HEK293 (cell line): ENCODE results near the gene CACNB4.

Experiments
- CTCF ChIA-PET: fragments of 350-600 bp; formaldehyde crosslinking; extraction: SDS; loops from one replicate; lab custom pipeline; 2021; ENCODE audit warnings: antibody characterized with exemption; lab: Yijun Ruan, JAX
- POLR2A ChIA-PET: fragments of 300-600 bp; formaldehyde crosslinking; extraction: SDS; loops from one replicate; lab custom pipeline; 2020; ENCODE audit warnings: antibody characterized with exemption, inconsistent platforms; lab: Yijun Ruan, JAX
- H3K27ac ChIP-seq: fragments of 200-500 bp; sonication (Bioruptor generic); 2 replicates; pipeline ENCODE4 v1.5.1; 2014; ENCODE audit warnings: low read depth, low read length, control low read depth, inconsistent platforms; ENCODE audit errors: extremely low read depth
- H3K36me3 ChIP-seq, 2 experiments: fragments of 200-500 bp in 1 of 2; sonication (Bioruptor generic) in 1 of 2; 1 replicate in 1 of 2; 2 replicates in 1 of 2; pipeline ENCODE4 v1.5.1; 2014 to 2017; ENCODE audit warnings: inconsistent platforms in 2 of 2, low read length in 2 of 2; ENCODE audit not compliant: control insufficient read depth in 2 of 2, insufficient read depth in 1 of 2
- H3K4me1 ChIP-seq: fragments of 200-500 bp; sonication (Bioruptor generic); 2 replicates; pipeline ENCODE4 v1.5.1; 2014; ENCODE audit warnings: mild to moderate bottlenecking, low read length, inconsistent platforms; ENCODE audit not compliant: control insufficient read depth, insufficient read depth
- H3K4me3 ChIP-seq: 2 replicates; pipeline ENCODE4 v1.5.1; 2011; ENCODE audit warnings: low read depth, mild to moderate bottlenecking, control low read depth, low read length, moderate library complexity
- H3K9me3 ChIP-seq: fragments of 200-500 bp; sonication (Bioruptor generic); 2 replicates; pipeline ENCODE4 v1.5.1; 2014; ENCODE audit warnings: low read depth, low read length, inconsistent platforms; ENCODE audit not compliant: control insufficient read depth, insufficient read depth
- KLF8 ChIP-seq: fragments of 450-650 bp; formaldehyde crosslinking; IDR thresholded peaks from 2 replicates; pipeline ENCODE4 v1.5.1; 2016; ENCODE audit warnings: missing biosample characterization, missing genetic modification characterization
- OSR2 ChIP-seq: fragments of 450-650 bp; formaldehyde crosslinking; IDR thresholded peaks from 2 replicates; pipeline ENCODE4 v1.5.1; 2016; ENCODE audit warnings: missing biosample characterization, missing genetic modification characterization
- SETDB1 ChIP-seq: IDR thresholded peaks from one replicate; pipeline ENCODE4 v1.6.1; 2017; ENCODE audit warnings: mild to moderate bottlenecking, low read length, moderate library complexity, mixed read lengths; ENCODE audit not compliant: insufficient read length
- ZIC2 ChIP-seq: fragments of 450-650 bp; formaldehyde crosslinking; IDR thresholded peaks from 2 replicates; pipeline ENCODE4 v1.5.1; 2016; ENCODE audit warnings: missing biosample characterization, missing genetic modification characterization
- ZNF114 ChIP-seq: fragments of 450-650 bp; formaldehyde crosslinking; IDR thresholded peaks from 2 replicates; pipeline ENCODE4 v1.5.0; 2017; ENCODE audit warnings: missing biosample characterization, missing genetic modification characterization
- ZNF19 ChIP-seq: fragments of 450-650 bp; formaldehyde crosslinking; IDR thresholded peaks from 2 replicates; pipeline ENCODE4; 2016; ENCODE audit warnings: missing biosample characterization, missing genetic modification characterization, low read depth
- ZNF202 ChIP-seq: fragments of 450-650 bp; formaldehyde crosslinking; IDR thresholded peaks from 2 replicates; pipeline ENCODE4 v1.5.1; 2016; ENCODE audit warnings: missing biosample characterization, missing genetic modification characterization, borderline replicate concordance
- ZNF23 ChIP-seq: fragments of 450-650 bp; formaldehyde crosslinking; IDR thresholded peaks from 2 replicates; pipeline ENCODE4 v1.5.1; 2016; ENCODE audit warnings: missing biosample characterization, missing genetic modification characterization, borderline replicate concordance
- ZNF311 ChIP-seq: fragments of 450-650 bp; formaldehyde crosslinking; IDR thresholded peaks from 2 replicates; pipeline ENCODE4 v1.5.1; 2017; ENCODE audit warnings: missing biosample characterization, missing genetic modification characterization, borderline replicate concordance
- ZNF366 ChIP-seq: fragments of 450-650 bp; formaldehyde crosslinking; conservative IDR thresholded peaks from 2 replicates; pipeline ENCODE4 v1.5.1; 2016; ENCODE audit warnings: missing biosample characterization, missing genetic modification characterization
- ZNF521 ChIP-seq: fragments of 450-650 bp; formaldehyde crosslinking; IDR thresholded peaks from 2 replicates; pipeline ENCODE4 v1.5.1; 2017; ENCODE audit warnings: missing biosample characterization, mild to moderate bottlenecking, missing genetic modification characterization
- ZNF529 ChIP-seq: fragments of 450-650 bp; formaldehyde crosslinking; IDR thresholded peaks from 2 replicates; pipeline ENCODE4 v1.5.1; 2017; ENCODE audit warnings: missing genetic modification characterization, missing biosample characterization; ENCODE audit not compliant: insufficient replicate concordance
- ZNF530 ChIP-seq: fragments of 450-650 bp; formaldehyde crosslinking; IDR thresholded peaks from 2 replicates; pipeline ENCODE4 v1.5.1; 2016; ENCODE audit warnings: low read depth, missing biosample characterization, missing genetic modification characterization
- ZNF585B ChIP-seq: fragments of 450-650 bp; formaldehyde crosslinking; IDR thresholded peaks from 2 replicates; pipeline ENCODE4 v1.5.1; 2016; ENCODE audit warnings: missing biosample characterization, missing genetic modification characterization
- ZNF621 ChIP-seq: fragments of 450-650 bp; formaldehyde crosslinking; IDR thresholded peaks from 2 replicates; pipeline ENCODE4 v1.5.1; 2017; ENCODE audit warnings: missing biosample characterization, missing genetic modification characterization
- TF ChIP-seq, protein P1 (sequence below): fragments of 450-650 bp; formaldehyde crosslinking; IDR thresholded peaks from 2 replicates; pipeline ENCODE4 v1.5.1; 2016; ENCODE audit warnings: missing biosample characterization, missing genetic modification characterization
- TF ChIP-seq, protein P2 (sequence below): IDR thresholded peaks from 2 replicates; pipeline ENCODE4 v1.6.1; 2011; ENCODE audit warnings: mild to moderate bottlenecking, low read depth, low read length, borderline replicate concordance
- TF ChIP-seq, protein P3 (sequence below): fragments of 450-650 bp; formaldehyde crosslinking; IDR thresholded peaks from 2 replicates; pipeline ENCODE4 v1.5.1; 2016; ENCODE audit warnings: missing biosample characterization, missing genetic modification characterization
- TF ChIP-seq, protein P4 (sequence below): fragments of 450-650 bp; formaldehyde crosslinking; conservative IDR thresholded peaks from 2 replicates; pipeline ENCODE4 v1.5.1; 2016; ENCODE audit warnings: low read depth, missing biosample characterization, missing genetic modification characterization

CACNB4 gene

DNA sequence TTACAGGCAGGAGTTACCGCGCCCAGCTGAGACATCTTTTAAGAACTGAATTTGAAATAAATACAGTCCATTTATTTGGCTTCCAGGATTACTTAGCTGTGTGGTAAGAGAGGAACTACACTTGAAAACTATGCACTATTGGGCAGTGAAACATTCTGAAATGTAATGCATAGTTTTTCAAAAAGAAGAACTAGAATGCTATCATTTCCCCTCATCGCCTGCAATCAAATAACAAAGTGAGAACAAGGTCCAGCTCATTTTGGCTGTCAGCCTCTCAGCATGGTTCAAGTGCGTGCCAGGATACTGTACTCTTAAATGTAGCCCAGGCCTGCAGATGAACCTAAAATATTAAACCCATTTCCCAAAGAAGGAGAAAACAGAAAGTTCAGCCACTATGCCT, 194.0 kb downstream of the CACNB4 start:
- H3K4me1 ChIP-seq, result peaks cover 3% of the 10 kb centered on the region; the same call in 1 of the 2 replicates
- H3K27ac ChIP-seq, result no peak overlapping the region
- ChIA-PET POLR2A (no interaction called here), CTCF (no interaction called here)
- no peaks in the 10 kb centered on the region for H3K9me3 ChIP-seq
- TF ChIP-seq ZNF19 (tag by site-specific recombination), result no peak
- H3K4me3 ChIP-seq, result no peak overlapping the region
- no peaks in the 10 kb centered on the region for H3K36me3 ChIP-seq

DNA sequence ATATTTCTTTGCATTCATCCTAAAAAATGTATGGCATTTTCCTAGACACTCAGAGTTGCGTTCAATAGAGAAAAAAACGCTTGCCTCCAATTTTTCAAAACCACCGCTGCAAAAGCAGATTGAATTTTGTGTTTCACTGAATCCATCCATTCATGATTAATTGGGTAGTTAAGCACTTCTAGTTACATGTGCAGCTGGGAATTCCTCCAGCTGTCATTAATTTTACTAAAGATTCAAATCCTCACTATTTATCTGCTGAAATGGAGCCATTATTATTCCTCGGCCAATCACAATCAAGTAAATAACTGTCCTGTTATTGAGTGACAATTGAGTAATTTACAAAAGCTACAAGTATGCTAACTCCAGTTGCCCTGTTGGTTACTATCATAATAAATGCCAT, 194.8 kb downstream of the CACNB4 start:
- TF ChIP-seq ZNF114 (no peak), KLF8 (tag by site-specific recombination) (no peak), ZNF621 (tag by site-specific recombination) (no peak), ZIC2 (tag by site-specific recombination) (no peak), ZNF521 (tag by site-specific recombination) (no peak), ZNF202 (tag by site-specific recombination) (no peak), ZNF311 (tag by site-specific recombination) (no peak), ZNF585B (tag by site-specific recombination) (no peak)
- TF ChIP-seq, protein P1, sequence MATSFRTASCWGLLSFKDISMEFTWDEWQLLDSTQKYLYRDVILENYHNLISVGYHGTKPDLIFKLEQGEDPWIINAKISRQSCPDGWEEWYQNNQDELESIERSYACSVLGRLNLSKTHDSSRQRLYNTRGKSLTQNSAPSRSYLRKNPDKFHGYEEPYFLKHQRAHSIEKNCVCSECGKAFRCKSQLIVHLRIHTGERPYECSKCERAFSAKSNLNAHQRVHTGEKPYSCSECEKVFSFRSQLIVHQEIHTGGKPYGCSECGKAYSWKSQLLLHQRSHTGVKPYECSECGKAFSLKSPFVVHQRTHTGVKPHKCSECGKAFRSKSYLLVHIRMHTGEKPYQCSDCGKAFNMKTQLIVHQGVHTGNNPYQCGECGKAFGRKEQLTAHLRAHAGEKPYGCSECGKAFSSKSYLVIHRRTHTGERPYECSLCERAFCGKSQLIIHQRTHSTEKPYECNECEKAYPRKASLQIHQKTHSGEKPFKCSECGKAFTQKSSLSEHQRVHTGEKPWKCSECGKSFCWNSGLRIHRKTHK (tag by site-specific recombination), result no peak
- TF ChIP-seq, protein P2, sequence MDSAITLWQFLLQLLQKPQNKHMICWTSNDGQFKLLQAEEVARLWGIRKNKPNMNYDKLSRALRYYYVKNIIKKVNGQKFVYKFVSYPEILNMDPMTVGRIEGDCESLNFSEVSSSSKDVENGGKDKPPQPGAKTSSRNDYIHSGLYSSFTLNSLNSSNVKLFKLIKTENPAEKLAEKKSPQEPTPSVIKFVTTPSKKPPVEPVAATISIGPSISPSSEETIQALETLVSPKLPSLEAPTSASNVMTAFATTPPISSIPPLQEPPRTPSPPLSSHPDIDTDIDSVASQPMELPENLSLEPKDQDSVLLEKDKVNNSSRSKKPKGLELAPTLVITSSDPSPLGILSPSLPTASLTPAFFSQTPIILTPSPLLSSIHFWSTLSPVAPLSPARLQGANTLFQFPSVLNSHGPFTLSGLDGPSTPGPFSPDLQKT, result no peak
- TF ChIP-seq, protein P3, sequence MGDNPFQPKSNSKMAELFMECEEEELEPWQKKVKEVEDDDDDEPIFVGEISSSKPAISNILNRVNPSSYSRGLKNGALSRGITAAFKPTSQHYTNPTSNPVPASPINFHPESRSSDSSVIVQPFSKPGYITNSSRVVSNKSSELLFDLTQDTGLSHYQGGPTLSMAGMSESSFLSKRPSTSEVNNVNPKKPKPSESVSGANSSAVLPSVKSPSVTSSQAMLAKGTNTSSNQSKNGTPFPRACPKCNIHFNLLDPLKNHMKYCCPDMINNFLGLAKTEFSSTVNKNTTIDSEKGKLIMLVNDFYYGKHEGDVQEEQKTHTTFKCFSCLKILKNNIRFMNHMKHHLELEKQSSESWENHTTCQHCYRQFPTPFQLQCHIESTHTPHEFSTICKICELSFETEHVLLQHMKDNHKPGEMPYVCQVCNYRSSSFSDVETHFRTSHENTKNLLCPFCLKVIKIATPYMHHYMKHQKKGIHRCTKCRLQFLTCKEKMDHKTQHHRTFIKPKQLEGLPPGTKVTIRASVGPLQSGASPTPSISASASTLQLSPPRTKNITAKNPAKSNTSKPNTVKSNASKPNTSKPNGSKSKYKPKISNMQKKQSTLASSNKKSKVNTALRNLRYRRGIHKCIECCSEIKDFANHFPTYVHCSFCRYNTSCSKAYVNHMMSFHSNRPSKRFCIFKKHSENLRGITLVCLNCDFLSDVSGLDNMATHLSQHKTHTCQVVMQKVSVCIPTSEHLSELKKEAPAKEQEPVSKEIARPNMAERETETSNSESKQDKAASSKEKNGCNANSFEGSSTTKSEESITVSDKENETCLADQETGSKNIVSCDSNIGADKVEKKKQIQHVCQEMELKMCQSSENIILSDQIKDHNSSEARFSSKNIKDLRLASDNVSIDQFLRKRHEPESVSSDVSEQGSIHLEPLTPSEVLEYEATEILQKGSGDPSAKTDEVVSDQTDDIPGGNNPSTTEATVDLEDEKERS, result no peak
- Histone ChIP-seq H3K27ac (no peak overlapping the region), H3K9me3 (no peaks in the 10 kb centered on the region), H3K4me3 (no peak overlapping the region), H3K4me1 (peaks cover 3% of the 10 kb centered on the region; the same call in 1 of the 2 replicates), H3K36me3 (no peaks in the 10 kb centered on the region)
- ChIA-PET CTCF (no interaction called here), POLR2A (no interaction called here)

DNA sequence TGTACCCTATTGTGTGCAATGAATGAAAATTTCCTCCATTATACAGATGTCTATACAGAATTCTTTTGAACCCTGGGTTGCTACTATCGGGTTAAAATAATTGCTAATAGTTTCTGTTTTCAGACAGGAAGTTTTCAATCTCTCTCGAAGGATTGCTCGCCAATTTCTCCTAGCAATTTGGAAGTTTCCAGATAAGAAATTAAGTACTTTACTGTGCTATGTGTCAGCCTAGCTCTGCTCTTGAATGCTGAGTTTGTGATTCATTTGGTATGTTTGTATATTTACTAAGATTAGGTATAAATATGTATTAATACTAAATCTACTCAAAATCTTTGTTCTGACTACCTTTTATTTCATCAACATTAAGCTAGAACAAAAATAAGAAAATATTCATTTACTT, 196.0 kb downstream of the CACNB4 start:
- Histone ChIP-seq H3K27ac (no peak overlapping the region), H3K9me3 (no peaks in the 10 kb centered on the region), H3K36me3 (no peaks in the 10 kb centered on the region), H3K4me3 (no peak overlapping the region), H3K4me1 (no peaks in the 10 kb centered on the region; the same call in 1 of the 2 replicates)
- ChIA-PET POLR2A (no interaction called here), CTCF (no interaction called here)
- TF ChIP-seq ZNF366 (tag by site-specific recombination) (no peak), SETDB1 (no peak), ZNF530 (no peak), ZNF529 (tag by site-specific recombination) (no peak), OSR2 (tag by site-specific recombination) (no peak), ZNF311 (tag by site-specific recombination) (no peak), ZNF23 (no peak)
- TF ChIP-seq, protein P4, sequence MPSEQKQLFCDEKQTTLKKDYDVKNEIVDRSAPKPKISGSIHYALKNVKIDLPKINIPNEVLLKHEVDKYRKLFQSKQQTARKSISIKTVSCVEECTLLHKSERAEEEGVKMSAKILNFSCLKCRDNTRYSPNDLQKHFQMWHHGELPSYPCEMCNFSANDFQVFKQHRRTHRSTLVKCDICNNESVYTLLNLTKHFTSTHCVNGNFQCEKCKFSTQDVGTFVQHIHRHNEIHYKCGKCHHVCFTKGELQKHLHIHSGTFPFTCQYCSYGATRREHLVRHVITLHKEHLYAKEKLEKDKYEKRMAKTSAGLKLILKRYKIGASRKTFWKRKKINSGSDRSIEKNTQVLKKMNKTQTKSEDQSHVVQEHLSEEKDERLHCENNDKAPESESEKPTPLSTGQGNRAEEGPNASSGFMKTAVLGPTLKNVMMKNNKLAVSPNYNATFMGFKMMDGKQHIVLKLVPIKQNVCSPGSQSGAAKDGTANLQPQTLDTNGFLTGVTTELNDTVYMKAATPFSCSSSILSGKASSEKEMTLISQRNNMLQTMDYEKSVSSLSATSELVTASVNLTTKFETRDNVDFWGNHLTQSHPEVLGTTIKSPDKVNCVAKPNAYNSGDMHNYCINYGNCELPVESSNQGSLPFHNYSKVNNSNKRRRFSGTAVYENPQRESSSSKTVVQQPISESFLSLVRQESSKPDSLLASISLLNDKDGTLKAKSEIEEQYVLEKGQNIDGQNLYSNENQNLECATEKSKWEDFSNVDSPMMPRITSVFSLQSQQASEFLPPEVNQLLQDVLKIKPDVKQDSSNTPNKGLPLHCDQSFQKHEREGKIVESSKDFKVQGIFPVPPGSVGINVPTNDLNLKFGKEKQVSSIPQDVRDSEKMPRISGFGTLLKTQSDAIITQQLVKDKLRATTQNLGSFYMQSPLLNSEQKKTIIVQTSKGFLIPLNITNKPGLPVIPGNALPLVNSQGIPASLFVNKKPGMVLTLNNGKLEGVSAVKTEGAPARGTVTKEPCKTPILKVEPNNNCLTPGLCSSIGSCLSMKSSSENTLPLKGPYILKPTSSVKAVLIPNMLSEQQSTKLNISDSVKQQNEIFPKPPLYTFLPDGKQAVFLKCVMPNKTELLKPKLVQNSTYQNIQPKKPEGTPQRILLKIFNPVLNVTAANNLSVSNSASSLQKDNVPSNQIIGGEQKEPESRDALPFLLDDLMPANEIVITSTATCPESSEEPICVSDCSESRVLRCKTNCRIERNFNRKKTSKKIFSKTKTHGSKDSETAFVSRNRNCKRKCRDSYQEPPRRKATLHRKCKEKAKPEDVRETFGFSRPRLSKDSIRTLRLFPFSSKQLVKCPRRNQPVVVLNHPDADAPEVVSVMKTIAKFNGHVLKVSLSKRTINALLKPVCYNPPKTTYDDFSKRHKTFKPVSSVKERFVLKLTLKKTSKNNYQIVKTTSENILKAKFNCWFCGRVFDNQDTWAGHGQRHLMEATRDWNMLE (tag by site-specific recombination), result no peak
